Ovary (tissue), 9 donors: ENCODE measurements around the gene ARFRP1. TPM values are rescaled to one million over a fixed set of nuclear protein-coding genes. Genes with fewer than 3 reads are reported as not detected.

Experiments
- DNase-seq, 5 donors: peaks; one replicate each; pipeline ENCODE4 v3.0.0-alpha.2; 2019 to 2020
- H3K27ac ChIP-seq, 2 donors: fragments of 200-600 bp; one replicate each; pipeline versions ENCODE4 v1.5.1 to v1.8.0; 2019 to 2022
- H3K27me3 ChIP-seq: fragments of 200-600 bp; one replicate; pipeline ENCODE4 v1.8.0; 2022
- H3K36me3 ChIP-seq: fragments of 200-600 bp; sonication (generic); one replicate; pipeline ENCODE4 v1.5.1; 2019
- H3K4me1 ChIP-seq: one replicate; pipeline ENCODE4 v1.8.1; 2013; ENCODE audit warnings: mild to moderate bottlenecking, moderate library complexity; ENCODE audit not compliant: insufficient read depth
- H3K4me3 ChIP-seq: fragments of 200-600 bp; sonication (generic); one replicate; pipeline ENCODE4 v1.5.1; 2017
- H3K9me3 ChIP-seq, 2 donors: fragments of 200-600 bp in 1 of 2; sonication (generic) in 1 of 2; one replicate each; pipeline versions ENCODE4 v1.5.1 to v1.8.1; 2013 to 2019; ENCODE audit warnings: mild to moderate bottlenecking in 1 of 2, moderate library complexity in 1 of 2
- CTCF ChIP-seq, 3 donors: fragments of 450-650 bp in 2 of 3; fragments of 200-600 bp in 1 of 3; IDR thresholded peaks; one replicate each; pipeline versions ENCODE4 v1.5.1 to v1.8.0; 2016 to 2022; ENCODE audit warnings: antibody characterized with exemption in 3 of 3, mild to moderate bottlenecking in 1 of 3
- EP300 ChIP-seq: sonication (generic); formaldehyde crosslinking; IDR thresholded peaks from one replicate; pipeline ENCODE4 v1.6.1; 2017; ENCODE audit warnings: antibody characterized with exemption
- POLR2A ChIP-seq: fragments of 450-650 bp; IDR thresholded peaks from one replicate; pipeline ENCODE4 v1.6.1; 2017; ENCODE audit warnings: antibody characterized with exemption, mild to moderate bottlenecking, moderate library complexity
- WGBS, 3 donors: extraction: QIAGEN DNeasy Blood & Tissue Kit in 1 of 3; methylation state at CpG; one replicate each; pipeline versions ENCODE4 v1.1.5 to v1.1.7; 2013 to 2017; 5-methylcytosine and 5-hydroxymethylcytosine counted together
- intact Hi-C, 4 donors: fragments of 100-400 bp; cut with DNase I; formaldehyde crosslinking; loops; one replicate each; pipeline versions ENCODE4 v1.11.0 to v1.15.1; 2022 to 2023
- polyA plus RNA-seq, 2 donors: library from polyadenylated mRNA; stranded (reverse); fragments of 200-250 nt in 1 of 2; fragments of 350-450 nt in 1 of 2; fragmentation: Illumina TruSeq in 1 of 2; extraction: RNeasy Lipid Tissue Mini Kit (QIAGEN cat#74804) in 1 of 2; gene quantifications; one replicate each; pipeline ENCODE4 v1.2.3, GENCODE V29; 2013 to 2014
- total RNA-seq, 7 donors: library from RNA; depleted of rRNA in 2 of 7; stranded (reverse); fragments of >200 nt in 2 of 7; fragmentation: NEBNext Ultra II Directional in 3 of 7; extraction: Animal tissue kit (Norgen Biotek cat#: 25700) in 3 of 7; gene quantifications; one replicate each; pipeline versions ENCODE4 v1.1.0 to v1.2.4, GENCODE V29; 2016 to 2023
- donor health status: DM: no; HTN: no; CAD: no; lungs with moderate emphysema.
- donor health status: DM: no; HTN: no; CAD: no.
- donor health status: Bipolar disorder and iron deficiency.
- donor health status: DM: yes; HTN: yes; CAD: no.
- donor health status: DM: no; HTN: no; CAD: no.
- donor health status: DM: yes; HTN: yes; CAD: no.

The ARFRP1 gene
- total and polyA plus RNA-seq, 9 donors = 15.3 to 59.5 (median 47.2) TPM

GRCh38 chr20:63735859-63736718, 28.3 kb upstream of the ARFRP1 start, which contains the start of gene LIME1:
TSS of gene LIME1 (plus strand) at chr20:63736664. CDS start at chr20:63737550, 886 bp downstream.
- Histone ChIP-seq H3K27ac (no peak within 1 kb of the TSS), H3K27me3 (no peaks in the 10 kb centered on the region), H3K9me3 (no peaks in the 10 kb centered on the region), H3K4me3 (no peak within 1 kb of the TSS), H3K36me3 (no peaks in the 10 kb centered on the region), H3K4me1 (peaks cover 3% of the 10 kb centered on the region)
- peak in 3 of 5 donors; percentile 23 to 41 (median 39) for DNase-seq
- intact Hi-C loops = no loop called here
- 83 to 84% (median 83%) methylated on average over 31 of the region's 31 CpGs for WGBS, 3 donors
- no peak for TF ChIP-seq EP300
- TF ChIP-seq POLR2A = no peak
- TF ChIP-seq CTCF (IDR thresholded peaks at IDR 0.05) = no peak

GRCh38 chr20:63734946-63735858, 27.4 kb upstream of the ARFRP1 start:
- TF ChIP-seq EP300 = no peak
- TF ChIP-seq POLR2A = no peak
- no peak for TF ChIP-seq CTCF (IDR thresholded peaks at IDR 0.05)
- no peaks in the 10 kb centered on the region for H3K36me3 ChIP-seq
- 78 to 93% (median 89%) methylated on average over 43 to 48 of the region's 48 CpGs for WGBS, 3 donors
- H3K4me1 ChIP-seq = peaks cover 3% of the 10 kb centered on the region
- DNase-seq = peak in 3 of 5 donors; percentile 42 to 44 (median 42)
- H3K9me3 ChIP-seq = no peaks in the 10 kb centered on the region
- H3K27ac ChIP-seq = no peak overlapping the region
- H3K4me3 ChIP-seq = no peak overlapping the region
- intact Hi-C loops = no loop called here
- no peaks in the 10 kb centered on the region for H3K27me3 ChIP-seq

GRCh38 chr20:63734111-63734945, 26.6 kb upstream of the ARFRP1 start:
- H3K4me1 ChIP-seq = peaks cover 3% of the 10 kb centered on the region
- intact Hi-C loops = no loop called here

More at GRCh38 chr20:63734111-63734945, 26.6 kb upstream of the ARFRP1 start:
- DNase-seq = no peak
- no peaks in the 10 kb centered on the region for H3K27me3 ChIP-seq
- H3K9me3 ChIP-seq = no peaks in the 10 kb centered on the region
- no peak overlapping the region for H3K27ac ChIP-seq
- H3K36me3 ChIP-seq = no peaks in the 10 kb centered on the region
- no peak overlapping the region for H3K4me3 ChIP-seq
- WGBS, 3 donors = 88 to 92% (median 90%) methylated on average over 25 of the region's 25 CpGs
- no peak for TF ChIP-seq CTCF (IDR thresholded peaks at IDR 0.05)
- TF ChIP-seq POLR2A = no peak
- TF ChIP-seq EP300 = no peak
